DMS153 treated with DMSO at 0.1 percent for 48 hours (cell line): ENCODE data around the gene ZDHHC14.
"Not testable (repeated sequence)": the region's sequence is repeated elsewhere in the genome, so short reads cannot be mapped to it uniquely, and the experiment has no call there.

Experiments
- DNase-seq: peaks from one replicate; lab custom pipeline; 2025; ENCODE audit not compliant: unreplicated experiment; lab: John Stamatoyannopoulos, UW

Gene ZDHHC14

GRCh38 chr6:157706883-157707282 lies 325.9 kb downstream of the ZDHHC14 start:
- DNase-seq = no peak

GRCh38 chr6:157707576-157707975 lies 326.6 kb downstream of the ZDHHC14 start:
- DNase-seq = no peak

GRCh38 chr6:157708239-157708638 lies 327.2 kb downstream of the ZDHHC14 start:
- DNase-seq = no peak

- no peak for DNase-seq
Observed at GRCh38 chr6:157708933-157709332, 327.9 kb downstream of the ZDHHC14 start.

GRCh38 chr6:157709555-157709954 lies 328.6 kb downstream of the ZDHHC14 start:
- DNase-seq = no peak

GRCh38 chr6:157710604-157711003 lies 329.6 kb downstream of the ZDHHC14 start:
- DNase-seq = no peak

- DNase-seq = no peak
Observed at GRCh38 chr6:157711060-157711459, 330.1 kb downstream of the ZDHHC14 start.

GRCh38 chr6:157712585-157713295 lies 331.8 kb downstream of the ZDHHC14 start:
- DNase-seq = no peak

GRCh38 chr6:157713451-157714152 lies 332.6 kb downstream of the ZDHHC14 start:
- DNase-seq = no peak

- no peak for DNase-seq
Observed at GRCh38 chr6:157714153-157714490, 333.1 kb downstream of the ZDHHC14 start.

GRCh38 chr6:157715728-157716164 lies 334.8 kb downstream of the ZDHHC14 start:
- DNase-seq = no peak

GRCh38 chr6:157716251-157716995 lies 335.4 kb downstream of the ZDHHC14 start:
- DNase-seq = no peak

GRCh38 chr6:157717340-157717748 lies 336.4 kb downstream of the ZDHHC14 start:
- DNase-seq = no peak

- DNase-seq = no peak
Observed at GRCh38 chr6:157718503-157719187, 337.7 kb downstream of the ZDHHC14 start.

GRCh38 chr6:157720964-157721363 lies 340.0 kb downstream of the ZDHHC14 start:
- not testable (repeated sequence) for DNase-seq

GRCh38 chr6:157721426-157721825 lies 340.4 kb downstream of the ZDHHC14 start:
- DNase-seq = no peak

- no peak for DNase-seq
Observed at GRCh38 chr6:157721830-157722229, 340.8 kb downstream of the ZDHHC14 start.

- no peak for DNase-seq
Observed at GRCh38 chr6:157723376-157723775, 342.4 kb downstream of the ZDHHC14 start.

GRCh38 chr6:157724138-157724820 lies 343.3 kb downstream of the ZDHHC14 start:
- DNase-seq = no peak

- DNase-seq = no peak
Observed at GRCh38 chr6:157724960-157725741, 344.2 kb downstream of the ZDHHC14 start.
